ENCODE data around the gene MAP4K3.
A peak's percentile ranks its signal among the peaks of the same experiment; 100 is the strongest.

Gene MAP4K3

DNA sequence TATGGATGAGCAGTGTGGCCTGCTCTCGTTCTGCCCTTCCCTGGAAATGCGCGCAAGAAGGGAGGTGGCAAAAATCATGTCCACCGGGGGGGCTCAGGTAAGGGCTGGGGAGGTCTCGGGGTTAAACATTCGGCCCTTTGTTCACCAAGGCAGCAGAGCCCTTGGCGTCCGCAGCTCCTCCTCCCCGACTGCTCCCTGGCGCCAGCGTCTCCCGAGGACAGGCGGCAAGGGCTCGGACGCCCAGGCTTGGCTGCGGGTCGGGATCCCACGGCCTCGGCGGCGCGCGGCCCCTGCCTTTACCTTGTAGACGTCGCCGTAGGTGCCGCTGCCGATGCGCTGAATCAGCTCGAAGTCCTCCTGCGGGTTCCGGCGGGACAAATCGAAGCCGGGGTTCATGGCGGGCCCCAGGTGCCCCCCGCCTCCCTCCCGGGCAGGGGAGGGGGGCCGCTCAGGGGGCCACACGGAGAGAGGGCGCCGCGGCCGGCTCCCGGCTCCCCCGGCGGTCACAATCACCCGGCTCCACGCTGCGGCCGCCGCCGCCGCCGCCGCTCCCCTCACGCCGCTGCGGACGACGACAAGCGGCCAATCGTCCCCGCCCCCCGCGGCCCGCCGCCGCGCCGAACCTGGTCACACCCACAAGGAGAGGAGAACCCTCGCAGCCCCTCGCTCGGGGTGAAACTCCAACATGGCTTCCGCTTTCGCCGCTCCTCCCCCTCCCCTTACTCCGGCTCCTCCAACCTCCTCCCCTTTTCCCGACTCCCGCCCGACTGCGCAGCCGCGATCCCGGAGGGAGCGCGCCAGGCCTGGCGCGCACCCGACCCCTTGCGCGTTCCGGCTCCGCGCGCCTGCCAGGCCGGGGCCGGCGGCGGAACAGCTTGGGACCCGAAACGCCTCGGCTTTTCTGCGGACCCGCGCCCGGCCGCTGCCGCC lies at the start of gene MAP4K3:
MAP4K3 (minus strand) TSS at position 694 of the 930 bp plus-strand sequence; CDS start at position 396, 298 bp downstream.
- peak; percentile 80 to 84 for DNase-seq

DNA sequence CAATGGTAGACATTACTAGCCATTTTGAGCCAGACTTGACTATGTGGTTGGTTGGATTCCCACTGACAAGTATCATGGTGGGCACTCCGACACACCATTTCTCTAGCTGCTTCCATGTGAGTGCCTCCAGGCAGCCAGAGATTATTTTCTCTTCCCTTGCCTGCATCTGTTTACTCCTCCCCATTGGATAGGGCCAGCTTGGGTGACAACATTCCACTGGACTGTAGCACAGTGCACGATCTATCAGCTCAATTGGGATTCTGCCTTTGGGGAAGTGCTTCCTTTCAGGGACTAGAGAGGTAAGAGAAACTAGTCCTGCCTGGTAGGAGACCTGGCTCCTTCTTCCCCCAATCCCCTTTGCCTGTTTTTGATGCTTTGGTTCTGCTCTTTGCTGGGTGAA lies 49.0 kb upstream of the MAP4K3 start:
- DNase-seq: no peak

DNA sequence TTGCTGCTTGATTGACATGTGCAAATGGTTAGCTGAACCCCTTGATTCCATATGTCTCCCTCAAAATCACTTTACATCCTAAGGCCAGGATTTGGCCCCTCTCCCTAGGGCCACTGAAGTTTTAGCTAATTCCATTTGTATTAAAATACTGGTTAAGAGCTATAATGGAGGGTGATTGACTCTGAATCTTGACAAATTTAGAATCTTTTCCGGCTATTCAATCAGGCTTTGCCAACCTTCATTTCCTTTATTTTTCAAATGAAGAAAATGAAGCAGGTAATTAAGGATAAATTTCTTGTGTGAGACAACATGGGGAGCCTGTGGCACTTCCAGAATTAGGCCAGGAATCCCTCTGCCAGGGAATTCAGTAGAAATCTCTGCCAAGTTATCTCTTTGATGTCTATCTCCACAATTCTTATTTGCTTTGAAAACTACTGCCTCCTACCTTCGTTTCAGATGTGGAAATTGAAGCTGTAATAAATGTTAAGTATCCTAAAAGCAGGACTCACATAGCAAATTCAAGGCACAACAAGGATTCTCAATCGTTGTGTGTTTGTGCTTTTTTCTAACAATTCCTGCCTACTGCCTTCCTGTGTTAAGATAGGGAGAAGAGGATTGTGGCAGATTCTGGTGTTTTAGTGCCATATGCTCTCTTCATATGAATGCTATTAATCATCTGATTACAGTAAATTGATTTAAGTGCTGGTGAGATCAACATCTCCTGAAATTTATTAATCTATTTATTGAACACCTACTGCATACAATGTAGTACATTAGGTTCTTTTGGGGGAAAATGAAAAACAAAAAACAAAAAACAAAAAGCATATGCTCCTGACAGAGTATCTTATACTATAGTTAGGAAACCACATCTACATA lies 47.8 kb upstream of the MAP4K3 start:
- no peak for DNase-seq

DNA sequence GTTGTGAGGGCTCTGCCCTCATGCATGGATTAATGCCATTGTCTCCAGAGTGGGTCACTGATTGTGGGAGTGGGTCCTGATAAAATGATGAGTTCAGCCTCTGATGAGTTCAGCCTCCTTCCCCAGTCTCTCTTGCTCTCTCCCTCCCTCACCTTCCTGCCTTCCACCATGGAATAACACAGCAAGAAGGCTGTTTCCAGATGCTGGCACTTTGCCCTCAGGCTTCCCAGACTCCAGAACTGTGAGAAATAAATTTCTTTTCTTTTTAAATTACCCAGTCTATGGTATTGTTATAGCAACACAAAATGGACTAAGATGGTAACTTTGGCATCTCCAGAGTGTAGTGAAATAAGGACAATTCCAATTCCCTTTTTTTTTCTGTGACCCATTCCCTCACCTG lies 47.1 kb upstream of the MAP4K3 start:
- no peak for DNase-seq

DNA sequence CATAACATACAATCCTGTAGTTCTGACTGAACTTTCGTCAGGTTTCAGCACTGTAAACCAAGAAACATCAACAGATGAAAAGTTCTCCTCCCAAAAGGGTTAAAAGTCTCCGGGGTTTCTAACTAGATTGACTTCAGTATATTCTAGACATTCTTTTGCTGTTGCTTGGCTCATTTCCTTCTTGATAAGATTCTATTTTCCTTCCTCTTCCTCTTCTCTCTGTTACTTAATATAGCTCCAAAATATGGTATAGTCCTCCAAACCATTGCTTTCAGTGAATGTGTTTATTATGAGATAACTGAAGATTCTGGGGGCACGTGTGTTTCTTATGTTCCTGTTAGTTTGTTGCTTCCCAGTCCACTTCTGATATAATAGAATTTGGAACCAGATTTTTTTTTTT lies 46.4 kb upstream of the MAP4K3 start:
- DNase-seq: no peak

DNA sequence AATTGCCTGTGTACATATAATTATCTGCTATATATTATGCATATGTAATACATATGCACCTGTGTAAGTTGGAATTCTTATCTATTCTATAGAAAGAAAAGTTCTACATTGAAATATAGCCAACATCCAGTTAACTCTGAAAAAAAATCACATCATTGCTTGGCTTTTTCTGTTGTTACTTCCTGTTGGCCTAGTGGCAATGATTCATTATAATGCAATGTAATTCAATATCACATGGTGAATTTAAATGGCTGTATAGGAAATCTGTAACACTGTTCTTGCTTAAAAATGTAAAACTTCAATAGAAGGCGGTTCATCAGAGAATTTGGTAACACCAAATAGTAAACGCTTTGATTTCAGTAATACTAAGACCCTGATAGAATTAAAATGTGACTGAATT lies 44.5 kb upstream of the MAP4K3 start:
- no peak for DNase-seq

DNA sequence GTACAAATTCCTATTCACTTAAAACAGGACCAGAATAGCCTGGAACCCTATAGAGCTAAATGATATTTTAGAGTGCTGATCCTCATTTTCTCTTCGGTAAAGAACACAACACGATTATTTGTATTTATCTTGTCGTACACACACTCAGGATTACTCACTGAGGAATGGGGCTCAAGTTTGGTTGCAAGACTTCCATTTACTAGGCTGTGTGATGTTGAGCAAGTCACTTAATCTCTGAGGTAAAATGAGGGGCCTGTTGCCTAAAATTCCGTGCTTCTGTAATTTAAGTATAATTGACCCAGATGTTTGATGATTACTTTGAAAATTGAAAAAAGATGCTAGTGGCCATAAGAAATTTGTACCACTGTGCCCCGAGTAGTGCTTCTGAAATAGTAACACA lies 42.6 kb upstream of the MAP4K3 start:
- DNase-seq: no peak

DNA sequence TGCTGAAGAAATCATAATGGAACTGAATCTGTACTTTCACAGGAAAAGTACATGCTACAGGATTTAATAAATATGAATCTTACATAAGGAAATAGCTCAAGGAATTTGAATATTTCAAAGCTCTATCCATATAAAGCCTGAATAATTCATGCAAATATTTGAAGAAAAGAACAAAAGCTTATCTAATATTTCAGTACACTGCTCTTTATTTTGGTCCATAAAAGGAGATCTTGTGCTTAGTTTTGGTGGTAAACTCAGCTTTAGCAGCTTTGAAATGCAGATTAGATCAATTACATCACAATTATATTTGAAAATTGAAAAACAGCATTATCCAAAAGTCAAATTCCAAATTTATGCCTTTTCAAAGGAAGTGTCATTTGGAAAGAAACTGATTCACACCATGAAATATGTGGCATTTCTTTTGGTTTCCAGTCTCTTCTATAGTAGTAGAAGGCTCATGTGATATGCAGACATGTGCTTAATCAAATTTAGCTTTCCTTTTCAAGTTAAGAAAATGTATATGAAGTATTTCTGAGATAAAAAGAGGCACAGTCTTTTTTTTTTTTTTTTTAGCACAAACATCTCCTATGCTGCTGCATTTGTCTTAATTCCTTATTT lies 42.1 kb upstream of the MAP4K3 start:
- no peak for DNase-seq

DNA sequence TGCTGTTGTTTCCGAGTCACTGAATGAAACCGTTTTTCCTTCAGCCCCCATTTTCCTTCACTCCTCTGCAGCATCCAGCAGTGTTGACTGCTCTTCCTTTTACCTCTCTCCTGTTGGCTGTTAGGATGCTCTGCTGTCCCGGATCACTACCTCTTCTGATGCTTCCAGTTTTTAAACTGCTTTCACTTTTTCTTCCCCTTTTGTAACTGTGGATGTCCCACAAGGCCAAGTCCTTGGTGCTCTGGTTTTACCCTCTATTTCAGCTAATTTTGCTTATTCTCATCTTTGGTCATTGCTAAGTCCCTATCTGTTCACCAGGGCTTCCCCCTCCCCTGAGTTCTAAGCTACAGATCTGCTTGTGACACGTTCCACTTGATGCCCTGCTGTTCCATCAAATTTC lies 39.4 kb upstream of the MAP4K3 start:
- peak in 1 of 2 donors; percentile 4 for DNase-seq

DNA sequence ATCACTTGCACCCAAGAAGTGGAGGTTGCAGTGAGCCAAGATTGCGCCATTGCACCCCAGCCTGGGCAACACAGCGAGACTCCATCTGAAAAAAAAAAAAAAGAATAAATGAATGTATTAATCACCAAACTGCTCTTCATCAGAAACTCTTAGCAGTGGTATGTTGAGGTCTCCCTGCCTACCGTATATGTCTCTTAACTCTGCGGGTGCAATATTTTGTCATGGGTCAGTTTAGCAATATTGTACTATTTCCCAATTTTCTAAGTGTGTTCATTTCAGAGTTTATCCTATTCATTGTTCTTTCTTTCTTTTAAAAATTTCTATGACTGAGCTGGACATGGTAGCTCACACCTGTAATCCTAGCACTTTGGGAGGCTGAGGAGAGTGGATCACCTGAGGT lies 37.9 kb upstream of the MAP4K3 start:
- no peak for DNase-seq

DNA sequence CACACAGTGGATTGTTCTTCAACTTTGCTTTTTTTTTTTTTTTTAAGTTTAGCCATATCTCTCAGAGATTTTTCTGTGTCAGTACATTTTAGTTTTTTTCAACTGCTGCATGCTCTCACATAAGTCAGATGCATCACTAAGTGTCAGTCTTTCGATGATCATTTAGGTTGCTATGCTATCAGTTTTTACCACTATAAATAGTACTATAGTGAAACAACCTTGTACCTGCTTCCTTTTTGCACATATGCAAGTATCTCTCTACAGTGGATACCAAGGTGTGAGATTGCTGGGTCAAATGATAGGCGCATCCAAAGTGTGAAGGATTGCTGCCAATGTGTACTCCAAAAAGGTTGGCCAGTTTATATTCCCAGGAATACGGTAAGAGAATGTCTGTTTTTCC lies 33.5 kb upstream of the MAP4K3 start:
- DNase-seq: no peak

DNA sequence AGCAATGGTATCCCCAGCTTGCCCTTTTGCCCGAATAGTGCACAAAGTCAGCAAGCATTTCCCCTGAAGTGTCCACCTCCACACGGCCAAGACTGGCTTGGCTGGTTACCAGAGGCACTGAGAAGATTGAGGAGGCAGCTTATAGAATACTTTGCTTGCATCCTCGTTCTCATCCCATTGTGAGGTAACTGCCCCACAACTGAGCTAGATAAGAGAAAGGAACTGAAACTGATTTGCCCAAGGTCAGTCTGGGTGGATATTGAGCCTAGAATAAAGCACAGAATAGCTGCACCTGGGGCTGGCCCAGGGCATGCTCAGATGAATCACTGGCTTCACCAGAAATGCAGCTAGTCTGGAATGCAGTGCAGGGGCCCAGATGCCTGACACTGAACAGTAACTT lies 32.7 kb upstream of the MAP4K3 start:
- peak in 1 of 2 donors; percentile 15 for DNase-seq

DNA sequence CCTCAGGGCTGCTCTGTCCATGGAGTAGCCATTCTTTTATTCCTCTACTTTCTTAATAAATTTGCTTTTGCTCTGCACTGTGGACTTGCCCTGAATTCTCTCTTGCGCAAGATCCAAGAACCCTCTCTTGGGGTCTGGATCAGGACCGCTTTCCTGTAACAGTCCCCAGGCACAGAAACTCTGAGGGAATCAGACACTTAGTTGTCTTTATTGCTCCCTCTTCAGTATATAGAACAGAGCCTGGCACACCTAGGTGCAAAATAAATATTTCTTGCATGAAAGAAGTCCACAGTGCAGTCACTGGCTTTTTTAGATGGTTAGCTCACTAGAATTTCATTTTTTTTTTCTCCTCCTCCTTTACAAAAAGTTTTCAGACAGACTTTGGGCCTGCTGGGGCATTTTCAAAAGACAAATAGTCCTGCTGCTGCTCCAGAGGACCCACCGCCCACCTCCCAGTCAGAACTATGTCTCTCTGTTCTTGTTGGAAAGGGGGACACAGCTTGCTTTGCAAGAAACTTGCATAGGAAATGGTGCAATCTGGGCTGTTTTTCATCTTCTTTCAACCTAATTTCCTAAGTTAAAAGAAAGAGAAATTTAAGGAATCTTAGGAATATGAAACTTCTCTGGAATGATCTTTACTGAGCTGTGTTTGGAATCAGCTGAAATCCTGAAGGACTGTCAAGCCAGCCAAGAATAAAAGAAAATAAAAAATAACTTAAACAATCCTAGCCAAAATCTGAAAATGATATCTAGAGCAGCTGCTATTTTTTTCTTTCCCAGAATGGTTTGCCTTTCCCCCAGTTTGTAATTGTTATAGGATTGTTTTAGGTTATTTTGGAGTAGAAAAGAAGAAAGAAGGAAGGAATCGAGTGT lies 31.7 kb upstream of the MAP4K3 start:
- DNase-seq: no peak

DNA sequence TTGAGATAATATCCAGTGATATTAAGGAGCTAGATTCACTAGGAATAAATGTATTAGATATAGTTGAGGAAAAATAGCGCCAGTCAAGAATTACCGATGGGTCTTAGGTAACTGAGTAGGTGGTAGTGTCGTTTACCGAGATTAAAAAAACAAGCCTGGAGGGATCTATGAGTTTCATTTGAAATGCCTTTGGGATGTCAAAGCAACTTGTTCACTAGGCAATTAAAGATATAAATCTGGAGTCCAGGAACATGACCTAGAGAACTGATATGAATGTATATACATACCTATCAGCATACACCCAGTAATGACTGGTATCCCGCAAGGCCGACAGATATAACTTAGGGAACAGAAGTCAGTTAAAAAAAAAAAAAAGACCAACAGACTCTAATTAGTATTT lies 29.2 kb upstream of the MAP4K3 start:
- no peak for DNase-seq

DNA sequence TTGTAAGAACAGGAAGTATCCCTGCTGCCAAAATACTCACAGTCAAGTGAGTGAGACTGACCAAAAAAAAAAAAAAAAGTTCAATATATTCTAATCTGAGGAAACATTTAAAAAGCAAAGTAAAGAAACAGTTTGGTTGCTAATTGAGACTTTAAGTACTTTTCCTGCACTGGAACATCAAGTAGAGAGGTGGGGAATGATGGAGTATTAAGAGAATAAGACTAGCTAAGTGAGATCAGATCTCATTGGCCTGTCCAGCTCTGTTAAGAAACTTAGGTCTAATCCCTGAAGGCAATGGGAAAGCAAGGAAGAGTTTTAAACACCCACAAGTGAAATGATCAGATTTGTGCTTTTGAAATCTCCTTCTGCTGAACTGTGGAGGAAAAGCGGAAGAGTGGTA lies 27.8 kb upstream of the MAP4K3 start:
- no peak for DNase-seq

DNA sequence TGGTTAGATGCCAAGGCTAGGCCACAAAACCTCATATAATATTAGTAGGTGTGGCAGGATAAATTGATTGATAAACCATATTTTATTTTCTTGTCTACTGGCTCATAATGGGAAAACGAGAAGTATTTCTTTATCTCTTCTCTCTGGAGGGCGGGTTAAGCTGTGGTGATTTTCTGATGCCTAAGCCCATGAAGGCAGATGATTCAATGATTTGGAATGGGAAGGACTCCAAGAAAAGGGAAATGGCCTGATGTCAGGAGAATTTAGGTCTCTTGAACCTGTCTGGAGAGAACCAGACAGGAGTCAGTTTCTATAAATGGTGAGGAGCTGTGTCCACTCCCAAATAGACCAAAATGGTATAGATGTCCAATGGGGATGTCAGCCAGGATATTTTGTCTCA lies 18.7 kb upstream of the MAP4K3 start:
- no peak for DNase-seq

DNA sequence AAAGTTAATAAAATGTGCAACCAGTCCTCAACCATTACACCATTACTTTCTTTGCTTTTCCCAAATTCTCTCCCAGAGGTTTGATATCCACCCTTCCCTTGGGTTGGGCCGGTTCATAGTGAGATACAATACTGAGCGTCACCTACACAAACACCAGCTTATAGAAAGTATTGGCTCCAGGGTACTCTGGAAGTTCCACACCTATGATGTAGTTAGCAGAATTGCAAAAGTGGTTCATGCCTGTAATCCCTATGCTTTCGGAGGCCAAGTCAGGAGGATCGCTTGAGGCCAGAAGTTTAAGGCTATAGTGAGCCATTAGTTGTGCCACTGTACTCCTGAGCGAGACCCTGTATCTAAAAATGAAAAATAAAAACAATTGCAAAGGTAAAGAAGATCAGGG lies 15.3 kb upstream of the MAP4K3 start:
- no peak for DNase-seq

DNA sequence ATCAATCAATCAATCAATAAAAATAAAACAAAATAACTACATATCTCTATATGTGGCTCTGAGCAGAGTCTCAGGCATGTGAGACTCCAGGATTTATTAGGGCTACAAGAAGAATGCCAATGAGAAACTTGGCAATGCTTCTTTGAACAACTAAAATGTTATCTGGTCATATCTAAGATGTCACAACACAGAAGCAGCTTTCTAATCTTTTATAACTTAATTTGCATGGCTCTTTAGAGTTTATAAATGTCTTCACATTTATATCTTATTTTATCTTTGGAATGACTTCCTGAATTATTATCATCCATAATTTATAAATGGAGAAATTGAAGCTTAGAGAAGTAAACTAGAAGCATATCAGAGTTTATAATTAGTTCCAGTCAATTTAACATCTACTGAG lies 14.9 kb upstream of the MAP4K3 start:
- no peak for DNase-seq

DNA sequence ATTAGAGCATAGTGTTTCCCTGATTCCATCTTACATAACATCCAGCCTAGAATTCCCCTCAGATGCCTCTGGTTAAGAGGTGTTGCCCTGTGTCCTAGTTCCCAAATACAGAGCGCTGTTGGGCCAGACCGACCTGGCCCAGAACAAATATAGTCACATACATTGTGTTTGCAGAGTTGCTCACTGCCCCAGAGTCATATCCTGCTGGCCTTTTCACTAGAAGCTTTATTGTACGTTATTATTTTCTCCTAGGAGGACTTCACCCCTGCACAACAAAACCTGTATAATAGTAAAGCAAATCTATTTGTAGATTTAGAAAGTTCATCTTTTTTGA lies 11.1 kb upstream of the MAP4K3 start:
- DNase-seq: no peak

DNA sequence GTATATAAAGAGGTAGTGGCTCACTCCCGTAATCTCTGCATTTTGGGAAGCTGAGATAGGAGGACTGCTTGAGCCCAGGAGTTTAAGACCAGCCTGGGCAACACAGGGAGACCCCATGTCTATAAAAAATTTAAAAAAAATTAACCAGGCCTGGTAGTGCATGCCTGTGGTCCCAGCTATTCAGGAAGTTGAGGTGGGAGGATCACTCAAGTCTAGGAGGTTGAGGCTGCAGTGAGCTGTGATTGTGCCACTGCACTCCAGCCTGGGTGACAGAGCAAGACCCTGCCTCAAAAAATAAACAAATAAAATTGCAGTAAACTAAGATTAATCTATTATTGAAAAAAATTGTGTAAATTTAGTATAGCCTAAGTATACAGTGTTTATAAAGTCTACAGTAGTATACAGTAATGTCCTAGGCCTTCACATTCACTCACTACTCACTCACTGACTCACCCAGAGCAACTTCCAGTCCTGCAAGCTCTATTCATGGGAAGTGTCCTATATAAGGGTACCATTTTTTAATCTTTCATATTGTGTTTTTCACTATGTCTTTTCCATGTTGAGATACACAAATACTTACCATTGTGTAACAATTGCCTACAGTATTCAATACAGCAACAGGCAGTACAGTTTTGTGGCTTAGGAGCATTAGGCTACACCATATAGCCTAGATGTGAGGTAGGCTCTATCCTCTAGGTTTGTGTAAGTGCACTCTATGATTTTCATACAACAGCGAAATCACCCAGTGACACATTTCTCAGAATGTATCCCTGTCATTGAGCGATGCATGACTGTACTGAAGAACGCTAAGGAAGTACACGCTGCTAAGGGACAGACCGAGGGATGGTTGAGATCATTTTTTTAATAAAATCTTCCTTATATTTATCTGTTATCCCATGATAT lies 10.4 kb upstream of the MAP4K3 start:
- no peak for DNase-seq

DNA sequence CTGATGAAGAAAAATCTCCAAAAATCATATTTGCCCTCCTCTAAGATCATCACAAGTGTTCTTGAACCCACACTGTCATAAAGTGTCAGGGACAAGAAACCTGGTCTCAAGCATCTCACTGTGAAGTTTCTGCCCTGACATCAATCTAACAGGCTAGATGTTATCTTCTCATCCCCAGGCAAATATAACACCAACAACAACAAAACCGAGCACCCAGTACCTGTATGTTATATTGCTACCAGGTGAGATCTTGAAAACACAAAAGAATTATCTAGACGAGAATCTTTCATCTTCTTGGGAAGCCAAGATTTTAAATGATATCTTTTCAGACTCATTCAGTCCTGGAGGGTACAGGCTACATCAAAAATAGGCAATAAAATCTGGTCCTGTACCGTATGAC lies 8.8 kb upstream of the MAP4K3 start:
- DNase-seq: no peak

DNA sequence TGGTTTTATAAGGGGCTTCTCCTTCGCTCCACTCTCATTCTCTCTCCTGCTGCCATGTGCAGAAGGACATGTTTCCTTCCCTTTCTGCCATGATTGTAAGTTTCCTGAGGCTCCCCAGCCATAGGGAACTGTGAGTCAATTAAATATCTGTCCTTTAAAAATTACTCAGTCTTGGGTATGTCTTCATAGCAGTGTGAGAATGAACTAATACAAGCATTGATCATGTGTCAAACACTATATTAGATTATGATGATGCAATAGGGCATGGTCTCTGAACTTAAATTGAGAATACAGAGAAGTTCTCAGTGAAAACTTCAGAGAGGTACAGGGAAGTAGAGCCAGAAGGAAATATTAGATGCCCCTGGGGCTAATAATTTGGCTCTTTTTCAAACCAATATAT lies 5.9 kb upstream of the MAP4K3 start:
- DNase-seq: no peak
